Mesothelial cell of epicardium (in vitro differentiated cells): Measurements from ENCODE around the gene PKNOX2. TPM values are rescaled to one million over a fixed set of nuclear protein-coding genes. Genes with fewer than 3 reads are reported as not detected.

Experiments used
- DNase-seq, 2 experiments: peaks; one replicate each; pipeline ENCODE4 v3.0.0; 2021; ENCODE audit warnings: low spot score in 2 of 2; ENCODE audit not compliant: unreplicated experiment in 2 of 2
- H3K27ac Mint-ChIP-seq: 2 replicates; pipeline ENCODE4 v1.8.0; 2021; ENCODE audit warnings: mixed read lengths
- H3K27me3 Mint-ChIP-seq: 2 replicates; pipeline ENCODE4 v1.8.0; 2021; ENCODE audit warnings: low read depth, mixed read lengths
- H3K36me3 Mint-ChIP-seq: 2 replicates; pipeline ENCODE4 v1.8.0; 2021; ENCODE audit warnings: mixed read lengths
- H3K4me1 Mint-ChIP-seq: 2 replicates; pipeline ENCODE4 v1.8.0; 2021; ENCODE audit warnings: mixed read lengths
- H3K4me3 Mint-ChIP-seq: 2 replicates; pipeline ENCODE4 v1.8.0; 2021; ENCODE audit warnings: mild to moderate bottlenecking, moderate library complexity, mixed read lengths
- H3K9me3 Mint-ChIP-seq: 2 replicates; pipeline ENCODE4 v1.8.0; 2021; ENCODE audit warnings: mixed read lengths
- total RNA-seq: library from RNA; stranded (reverse); gene quantifications from 3 replicates; pipeline ENCODE4 v1.2.1, GENCODE V29; 2021
- TF ChIP-seq, protein P1 (sequence below): fragments of 200-600 bp; sonication (generic); IDR thresholded peaks from one replicate; pipeline ENCODE4 v1.5.0; 2021; ENCODE audit warnings: antibody characterized with exemption; ENCODE audit not compliant: unreplicated experiment

PKNOX2 gene
- total RNA-seq, 1 donor from 2014 or later: 22.2 TPM

GRCh38 chr11:125331357-125332035 lies 166.9 kb downstream of the PKNOX2 start:
- Mint-ChIP-seq H3K9me3 (no peaks in the 10 kb centered on the region), H3K4me1 (peaks cover 39% of the 10 kb centered on the region), H3K27me3 (no peaks in the 10 kb centered on the region), H3K4me3 (no peak overlapping the region), H3K36me3 (peaks cover 2% of the 10 kb centered on the region), H3K27ac (no peak overlapping the region)
- TF ChIP-seq, protein P1, sequence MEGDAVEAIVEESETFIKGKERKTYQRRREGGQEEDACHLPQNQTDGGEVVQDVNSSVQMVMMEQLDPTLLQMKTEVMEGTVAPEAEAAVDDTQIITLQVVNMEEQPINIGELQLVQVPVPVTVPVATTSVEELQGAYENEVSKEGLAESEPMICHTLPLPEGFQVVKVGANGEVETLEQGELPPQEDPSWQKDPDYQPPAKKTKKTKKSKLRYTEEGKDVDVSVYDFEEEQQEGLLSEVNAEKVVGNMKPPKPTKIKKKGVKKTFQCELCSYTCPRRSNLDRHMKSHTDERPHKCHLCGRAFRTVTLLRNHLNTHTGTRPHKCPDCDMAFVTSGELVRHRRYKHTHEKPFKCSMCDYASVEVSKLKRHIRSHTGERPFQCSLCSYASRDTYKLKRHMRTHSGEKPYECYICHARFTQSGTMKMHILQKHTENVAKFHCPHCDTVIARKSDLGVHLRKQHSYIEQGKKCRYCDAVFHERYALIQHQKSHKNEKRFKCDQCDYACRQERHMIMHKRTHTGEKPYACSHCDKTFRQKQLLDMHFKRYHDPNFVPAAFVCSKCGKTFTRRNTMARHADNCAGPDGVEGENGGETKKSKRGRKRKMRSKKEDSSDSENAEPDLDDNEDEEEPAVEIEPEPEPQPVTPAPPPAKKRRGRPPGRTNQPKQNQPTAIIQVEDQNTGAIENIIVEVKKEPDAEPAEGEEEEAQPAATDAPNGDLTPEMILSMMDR: no peak
- no peak for DNase-seq

GRCh38 chr11:125332821-125333220 lies 168.3 kb downstream of the PKNOX2 start:
- H3K9me3 Mint-ChIP-seq: no peaks in the 10 kb centered on the region
- H3K27me3 Mint-ChIP-seq: no peaks in the 10 kb centered on the region
- H3K4me1 Mint-ChIP-seq: peaks cover 31% of the 10 kb centered on the region
- TF ChIP-seq, protein P1: no peak
- H3K27ac Mint-ChIP-seq: no peak overlapping the region
- peaks cover 2% of the 10 kb centered on the region for H3K36me3 Mint-ChIP-seq
- H3K4me3 Mint-ChIP-seq: no peak overlapping the region
- no peak for DNase-seq

- peaks cover 2% of the 10 kb centered on the region for H3K36me3 Mint-ChIP-seq
- H3K4me1 Mint-ChIP-seq: peaks cover 29% of the 10 kb centered on the region
These were observed 169.0 kb downstream of the PKNOX2 start for GRCh38 chr11:125333354-125334073.

DNA sequence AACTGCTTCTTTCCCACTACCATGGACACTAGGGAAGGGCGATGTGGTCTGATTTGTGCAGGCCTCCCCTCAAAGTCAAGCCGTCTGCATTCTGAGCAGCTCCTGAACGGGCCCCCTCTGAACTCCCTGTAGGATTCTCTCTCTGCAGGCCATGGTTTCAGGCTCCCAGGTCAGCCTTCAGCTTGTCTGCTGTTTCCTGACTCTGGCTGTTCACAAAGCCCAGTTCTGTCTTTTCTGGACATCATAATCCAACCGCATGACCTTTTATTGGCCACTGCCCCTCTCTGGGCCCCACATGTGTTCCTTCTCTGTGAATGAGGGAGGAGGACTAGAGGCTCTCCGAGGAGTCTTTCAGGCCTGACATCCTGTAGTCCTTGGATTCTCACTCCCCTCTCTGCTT lies 170.6 kb downstream of the PKNOX2 start:
- H3K27me3 Mint-ChIP-seq: peaks cover 2% of the 10 kb centered on the region
- no peak for DNase-seq
- no peak overlapping the region for H3K4me3 Mint-ChIP-seq
- peaks cover 2% of the 10 kb centered on the region for H3K36me3 Mint-ChIP-seq
- peaks cover 37% of the 10 kb centered on the region for H3K4me1 Mint-ChIP-seq
- TF ChIP-seq, protein P1: no peak
- peak overlapping the region; percentile 44 for H3K27ac Mint-ChIP-seq
- no peaks in the 10 kb centered on the region for H3K9me3 Mint-ChIP-seq

More at GRCh38 chr11:125333354-125334073, 169.0 kb downstream of the PKNOX2 start:
- Mint-ChIP-seq H3K27me3 (peaks cover 2% of the 10 kb centered on the region), H3K4me3 (no peak overlapping the region), H3K27ac (no peak overlapping the region), H3K9me3 (no peaks in the 10 kb centered on the region)
- no peak for DNase-seq
- TF ChIP-seq, protein P1: no peak

DNA sequence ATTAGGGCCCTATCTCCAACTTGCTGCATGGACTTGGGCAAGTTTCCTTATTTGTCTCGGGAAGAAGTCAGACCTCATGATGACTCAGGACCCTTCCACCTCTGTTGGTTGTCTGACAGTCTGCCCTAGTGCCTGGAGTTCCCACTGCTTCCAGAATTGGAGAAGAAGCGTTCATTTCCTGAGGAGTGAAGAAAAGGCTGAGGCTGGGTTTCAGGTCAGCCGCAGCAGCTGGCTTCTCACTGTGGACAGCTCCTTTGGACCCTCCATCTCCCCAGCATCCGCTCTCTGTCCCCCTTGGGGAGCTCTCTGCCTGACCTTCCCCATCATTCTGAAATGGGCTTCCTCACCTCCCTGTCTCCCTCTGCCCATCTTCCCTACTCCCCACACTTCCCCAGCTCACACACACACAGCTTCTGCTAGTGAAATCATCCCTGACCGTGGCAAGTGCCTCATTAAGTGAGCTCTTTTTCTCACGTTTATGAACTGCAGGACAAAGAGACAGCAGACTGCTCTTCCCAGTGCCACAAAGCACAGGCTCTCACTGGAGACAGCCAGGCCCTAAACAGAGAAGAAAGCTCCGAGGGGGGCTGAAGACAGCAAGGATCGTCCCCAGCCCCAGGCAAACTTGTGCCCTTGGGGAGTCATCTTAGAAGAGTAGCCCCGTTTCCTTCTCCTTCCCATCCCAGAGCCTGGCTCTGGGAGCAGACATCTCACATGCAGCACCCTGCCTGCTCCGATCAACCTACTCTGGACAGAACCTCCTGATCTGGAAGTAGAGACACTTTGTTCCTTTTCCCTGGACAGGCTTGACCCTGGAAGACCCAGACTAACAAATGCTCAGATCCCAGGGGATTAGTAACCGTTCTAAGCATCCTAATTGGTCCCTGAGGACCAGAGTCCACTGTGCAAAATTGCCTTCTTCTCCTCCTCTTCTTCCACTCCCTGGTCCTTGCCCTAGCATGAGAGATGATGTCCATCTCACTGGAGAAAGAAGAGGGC lies 173.6 kb downstream of the PKNOX2 start:
- Mint-ChIP-seq H3K27me3 (peaks cover 2% of the 10 kb centered on the region), H3K4me3 (no peak overlapping the region), H3K36me3 (no peaks in the 10 kb centered on the region), H3K27ac (peak overlapping the region; percentile 37), H3K4me1 (peaks cover 44% of the 10 kb centered on the region), H3K9me3 (no peaks in the 10 kb centered on the region)
- TF ChIP-seq, protein P1: no peak
- DNase-seq: no peak
